ENCODE results near the gene ARHGAP19.
"Not testable (repeated sequence)": the region's sequence is repeated elsewhere in the genome, so short reads cannot be mapped to it uniquely, and the experiment has no call there.

Gene ARHGAP19

DNA sequence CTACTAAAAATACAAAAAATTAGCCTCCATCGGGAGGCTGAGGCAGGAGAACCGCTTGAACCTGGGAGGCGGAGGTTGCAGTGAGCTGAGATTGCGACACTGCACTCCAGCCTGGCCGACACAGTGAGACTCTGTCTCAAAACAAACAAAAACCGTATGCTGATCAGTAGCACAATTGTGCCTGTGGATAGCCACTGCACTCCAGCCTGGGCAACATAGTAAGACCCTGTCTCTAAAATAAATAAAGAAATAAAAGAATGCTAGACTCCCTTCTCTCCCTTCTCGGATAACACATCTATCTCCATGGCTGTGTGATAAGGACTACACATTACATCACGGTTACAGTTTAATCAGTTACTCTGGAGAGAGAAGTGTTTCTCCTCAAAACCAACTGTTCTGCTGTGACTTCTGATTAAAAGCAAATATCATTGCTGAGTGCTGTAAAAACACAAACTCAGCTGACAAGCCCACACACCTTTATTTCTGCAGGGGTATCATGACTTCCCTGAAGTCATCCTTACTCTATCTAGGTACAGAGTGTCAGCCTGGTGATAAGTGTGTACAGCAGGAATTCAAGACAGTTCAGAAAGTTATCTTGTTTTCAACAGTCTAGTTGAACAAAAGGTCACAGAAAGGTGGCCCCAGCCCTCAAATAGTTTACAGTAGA, 5.3 kb upstream of the ARHGAP19 start:
- TF ChIP-seq, protein P1, sequence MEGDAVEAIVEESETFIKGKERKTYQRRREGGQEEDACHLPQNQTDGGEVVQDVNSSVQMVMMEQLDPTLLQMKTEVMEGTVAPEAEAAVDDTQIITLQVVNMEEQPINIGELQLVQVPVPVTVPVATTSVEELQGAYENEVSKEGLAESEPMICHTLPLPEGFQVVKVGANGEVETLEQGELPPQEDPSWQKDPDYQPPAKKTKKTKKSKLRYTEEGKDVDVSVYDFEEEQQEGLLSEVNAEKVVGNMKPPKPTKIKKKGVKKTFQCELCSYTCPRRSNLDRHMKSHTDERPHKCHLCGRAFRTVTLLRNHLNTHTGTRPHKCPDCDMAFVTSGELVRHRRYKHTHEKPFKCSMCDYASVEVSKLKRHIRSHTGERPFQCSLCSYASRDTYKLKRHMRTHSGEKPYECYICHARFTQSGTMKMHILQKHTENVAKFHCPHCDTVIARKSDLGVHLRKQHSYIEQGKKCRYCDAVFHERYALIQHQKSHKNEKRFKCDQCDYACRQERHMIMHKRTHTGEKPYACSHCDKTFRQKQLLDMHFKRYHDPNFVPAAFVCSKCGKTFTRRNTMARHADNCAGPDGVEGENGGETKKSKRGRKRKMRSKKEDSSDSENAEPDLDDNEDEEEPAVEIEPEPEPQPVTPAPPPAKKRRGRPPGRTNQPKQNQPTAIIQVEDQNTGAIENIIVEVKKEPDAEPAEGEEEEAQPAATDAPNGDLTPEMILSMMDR (IDR thresholded peaks at IDR 0.05; ENCODE audit: control insufficient read depth, insufficient read depth, low read depth, low read length, missing control alignments) = no peak

GRCh38 chr10:97292862-97293198, 393 bp upstream of the ARHGAP19 start:
- TF ChIP-seq, protein P1 (IDR thresholded peaks at IDR 0.05; ENCODE audit: control insufficient read depth, insufficient read depth, low read depth, low read length, missing control alignments) = no peak
- H3K4me3 ChIP-seq (ENCODE audit: control insufficient read depth, low read depth, low read length) = no peak overlapping the region
- no peak for DNase-seq (ENCODE audit: low read depth)

More for the DNA sequence above, 5.3 kb upstream of the ARHGAP19 start:
- H3K4me3 ChIP-seq (ENCODE audit: control insufficient read depth, low read depth, low read length) = no peak overlapping the region
- DNase-seq (ENCODE audit: low read depth) = no peak

DNA sequence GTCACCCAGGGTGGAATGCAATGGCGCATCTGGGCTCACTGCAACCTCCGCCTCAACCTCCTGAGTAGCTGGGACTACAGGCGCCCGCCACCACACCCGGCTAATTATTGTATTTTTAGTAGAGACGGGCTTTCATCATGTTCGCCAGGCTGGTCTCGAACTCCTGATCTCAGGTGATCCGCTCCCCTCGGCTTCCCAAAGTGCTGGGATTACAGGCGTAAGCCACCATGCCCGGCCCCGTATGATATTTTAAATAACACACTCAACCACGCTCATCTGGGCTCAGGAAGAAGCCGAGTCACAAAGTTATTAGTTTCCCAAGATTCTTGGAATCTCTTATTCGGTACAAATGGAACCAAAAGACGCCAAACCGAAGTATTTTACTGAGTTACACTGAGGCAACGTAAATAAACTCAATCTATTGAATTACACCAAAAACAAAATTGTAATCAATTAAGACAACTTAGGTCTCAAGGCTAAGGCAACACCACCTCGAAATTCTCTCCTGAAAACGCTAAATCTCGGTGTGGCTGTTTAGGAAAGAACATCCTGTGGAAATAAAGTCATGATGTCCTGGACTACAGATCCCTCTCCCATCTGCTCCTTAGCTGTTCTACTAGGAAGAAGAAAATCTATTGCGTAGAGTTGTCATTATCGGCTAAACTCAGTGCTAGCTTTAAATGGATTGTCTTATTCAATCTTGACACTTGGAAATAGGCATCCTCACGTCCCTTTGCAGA, 910 bp downstream of the ARHGAP19 start:
- peak overlapping the region; percentile 73 for H3K4me3 ChIP-seq (ENCODE audit: control insufficient read depth, low read depth, low read length)
- TF ChIP-seq, protein P1 (IDR thresholded peaks at IDR 0.05; ENCODE audit: control insufficient read depth, insufficient read depth, low read depth, low read length, missing control alignments) = no peak
- no peak for DNase-seq (ENCODE audit: low read depth)

- not testable (repeated sequence) for H3K4me3 ChIP-seq (ENCODE audit: control insufficient read depth, low read depth, low read length); DNase-seq (ENCODE audit: low read depth)
Observed at GRCh38 chr10:97290576-97291356, 1.7 kb downstream of the ARHGAP19 start.

GRCh38 chr10:97290076-97290475, 2.4 kb downstream of the ARHGAP19 start:
- DNase-seq (ENCODE audit: low read depth); H3K4me3 ChIP-seq (ENCODE audit: control insufficient read depth, low read depth, low read length): not testable (repeated sequence)

- TF ChIP-seq, protein P1 (IDR thresholded peaks at IDR 0.05; ENCODE audit: control insufficient read depth, insufficient read depth, low read depth, low read length, missing control alignments) = no peak
- H3K4me3 ChIP-seq (ENCODE audit: control insufficient read depth, low read depth, low read length) = no peak overlapping the region
- no peak for DNase-seq (ENCODE audit: low read depth)
Observed at GRCh38 chr10:97280783-97281182, 11.7 kb downstream of the ARHGAP19 start.

- H3K4me3 ChIP-seq (ENCODE audit: control insufficient read depth, low read depth, low read length) = no peak overlapping the region
- TF ChIP-seq, protein P1 (IDR thresholded peaks at IDR 0.05; ENCODE audit: control insufficient read depth, insufficient read depth, low read depth, low read length, missing control alignments) = no peak
- no peak for DNase-seq (ENCODE audit: low read depth)
Observed at GRCh38 chr10:97279121-97279815, 13.2 kb downstream of the ARHGAP19 start.
